Measurements from ENCODE around the gene ATPAF1.
"Not testable (repeated sequence)": the region's sequence is repeated elsewhere in the genome, so short reads cannot be mapped to it uniquely, and the experiment has no call there.

ATPAF1 gene

DNA sequence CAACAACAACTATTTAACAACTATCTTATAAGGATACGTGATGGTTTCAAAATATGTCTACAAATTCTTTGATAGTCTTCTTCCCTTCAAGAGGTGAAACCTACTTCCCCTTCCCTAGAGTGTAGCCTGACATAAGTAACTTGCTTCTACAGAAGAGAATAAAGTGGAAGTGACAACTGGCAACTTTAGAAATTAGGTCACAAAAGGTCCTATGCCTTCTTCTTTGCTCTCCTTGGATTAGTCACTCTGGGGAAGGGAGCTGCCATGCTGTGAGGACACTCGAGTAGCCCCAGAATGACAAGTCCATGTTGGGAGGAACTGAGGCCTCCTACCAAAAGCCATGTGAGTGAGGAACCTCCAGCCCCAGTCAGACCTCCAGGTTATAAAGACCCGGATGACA, 31.5 kb upstream of the ATPAF1 start:
- no peak for DNase-seq (ENCODE audit: low read depth)
- TF ChIP-seq CTCF (IDR thresholded peaks at IDR 0.05; ENCODE audit: low read depth, low read length, missing control alignments) = no peak
- H3K4me3 ChIP-seq (ENCODE audit: low read depth, low read length) = no peak overlapping the region

DNA sequence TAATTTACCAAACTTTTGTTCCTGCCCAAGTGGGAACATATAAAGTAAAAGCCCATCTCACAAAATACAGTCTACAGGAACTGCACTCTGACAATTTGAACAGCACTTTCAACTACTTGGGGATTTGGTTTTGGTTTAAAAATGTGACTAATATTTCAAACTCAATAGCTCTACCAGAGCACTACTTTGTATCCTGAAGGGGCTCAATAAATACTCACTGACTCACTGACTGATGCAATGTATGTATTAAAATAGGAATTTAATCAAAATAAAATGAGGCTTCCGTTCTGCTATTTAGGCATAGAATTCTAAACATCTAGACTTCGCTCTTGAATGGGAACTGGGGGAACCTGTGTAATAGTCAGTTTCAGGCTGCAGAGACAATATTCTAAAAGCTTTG, 28.9 kb upstream of the ATPAF1 start:
- no peak for DNase-seq (ENCODE audit: low read depth)
- H3K4me3 ChIP-seq (ENCODE audit: low read depth, low read length) = no peak overlapping the region
- TF ChIP-seq CTCF (IDR thresholded peaks at IDR 0.05; ENCODE audit: low read depth, low read length, missing control alignments) = no peak

GRCh38 chr1:46694676-46695075, 26.5 kb upstream of the ATPAF1 start:
- not testable (repeated sequence) for DNase-seq (ENCODE audit: low read depth); H3K4me3 ChIP-seq (ENCODE audit: low read depth, low read length)

DNA sequence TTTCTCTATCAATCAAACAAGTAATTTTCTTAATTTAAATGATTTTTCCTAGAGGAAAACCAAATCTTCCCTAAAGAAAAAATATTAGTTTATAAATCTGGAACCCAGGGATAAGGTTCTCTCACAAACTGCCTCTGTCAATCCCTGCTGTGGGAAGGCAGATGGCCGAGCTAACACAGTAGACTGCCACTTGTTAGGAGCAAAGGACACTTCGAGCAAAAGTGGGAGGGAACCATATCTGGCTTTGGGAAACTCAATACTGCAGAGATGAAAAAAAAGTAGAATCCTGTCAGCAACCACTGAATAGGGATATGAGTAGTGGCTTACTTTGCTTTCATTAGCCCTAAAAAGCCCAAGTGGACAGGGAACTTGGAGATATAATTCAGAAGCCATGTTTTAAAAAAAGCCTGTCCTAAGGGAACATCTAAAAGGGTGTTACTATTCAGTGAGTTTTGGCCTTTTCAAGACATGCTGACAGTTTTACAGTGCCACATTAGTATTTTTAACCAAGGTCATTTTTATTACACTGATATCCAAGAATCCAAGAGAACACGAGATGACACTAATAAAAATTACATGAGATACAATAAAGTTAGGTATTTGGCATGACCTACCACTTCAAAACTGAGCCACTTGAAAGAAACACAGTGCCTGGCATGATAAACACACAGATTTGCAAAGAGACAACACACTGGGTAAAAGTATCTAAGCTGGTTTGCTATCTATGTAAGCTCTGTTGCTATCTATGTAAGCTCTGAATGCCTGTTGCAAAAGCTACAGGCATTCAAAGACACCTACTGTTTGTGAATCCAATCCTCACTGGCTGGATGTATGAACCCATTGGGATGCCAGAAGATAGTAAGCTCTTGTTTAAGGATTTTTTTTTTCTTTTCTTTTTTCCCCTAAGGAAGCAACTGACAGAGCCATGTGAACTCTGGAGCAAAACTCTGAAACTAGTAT, 24.9 kb upstream of the ATPAF1 start:
- no peak for TF ChIP-seq CTCF (IDR thresholded peaks at IDR 0.05; ENCODE audit: low read depth, low read length, missing control alignments)
- H3K4me3 ChIP-seq (ENCODE audit: low read depth, low read length) = no peak overlapping the region

DNA sequence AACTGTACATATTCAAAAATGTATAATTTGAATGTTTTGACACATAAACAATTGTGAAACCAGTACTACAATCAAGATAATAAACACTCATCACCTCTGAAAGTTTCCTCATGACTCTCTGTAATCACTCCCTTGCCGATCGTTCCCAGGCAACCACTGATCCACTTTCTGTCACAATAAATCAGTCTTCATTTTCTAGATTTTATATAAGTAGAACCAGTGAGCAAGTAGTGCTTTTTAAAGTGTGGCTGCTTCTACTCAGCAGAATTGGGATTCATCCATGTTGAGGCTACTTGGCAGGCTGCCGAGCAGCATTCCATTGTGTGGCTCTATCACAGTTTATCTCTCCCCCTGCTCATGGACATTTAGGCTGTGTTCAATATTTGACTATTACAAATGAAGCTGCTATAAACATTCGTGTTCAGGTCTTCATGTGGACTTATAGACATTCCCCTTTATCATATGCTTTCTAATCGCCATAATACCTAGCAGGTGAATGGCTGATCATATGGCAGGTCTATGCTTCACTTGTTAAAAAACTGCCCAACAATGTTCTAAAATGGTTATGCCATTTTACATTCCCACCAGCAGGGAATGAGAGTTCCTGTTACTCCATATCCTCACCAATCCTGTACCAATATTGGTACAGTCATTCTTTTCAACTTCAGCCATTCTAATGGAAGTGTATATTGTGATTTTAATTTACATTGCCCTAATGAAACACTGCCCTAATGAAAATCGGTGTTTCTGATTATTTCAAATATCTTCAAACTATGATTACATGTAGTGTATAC, 24.0 kb upstream of the ATPAF1 start:
- DNase-seq (ENCODE audit: low read depth) = no peak
- no peak for TF ChIP-seq CTCF (IDR thresholded peaks at IDR 0.05; ENCODE audit: low read depth, low read length, missing control alignments)
- H3K4me3 ChIP-seq (ENCODE audit: low read depth, low read length) = no peak overlapping the region

More for the DNA sequence above, 24.9 kb upstream of the ATPAF1 start:
- no peak for DNase-seq (ENCODE audit: low read depth)

DNA sequence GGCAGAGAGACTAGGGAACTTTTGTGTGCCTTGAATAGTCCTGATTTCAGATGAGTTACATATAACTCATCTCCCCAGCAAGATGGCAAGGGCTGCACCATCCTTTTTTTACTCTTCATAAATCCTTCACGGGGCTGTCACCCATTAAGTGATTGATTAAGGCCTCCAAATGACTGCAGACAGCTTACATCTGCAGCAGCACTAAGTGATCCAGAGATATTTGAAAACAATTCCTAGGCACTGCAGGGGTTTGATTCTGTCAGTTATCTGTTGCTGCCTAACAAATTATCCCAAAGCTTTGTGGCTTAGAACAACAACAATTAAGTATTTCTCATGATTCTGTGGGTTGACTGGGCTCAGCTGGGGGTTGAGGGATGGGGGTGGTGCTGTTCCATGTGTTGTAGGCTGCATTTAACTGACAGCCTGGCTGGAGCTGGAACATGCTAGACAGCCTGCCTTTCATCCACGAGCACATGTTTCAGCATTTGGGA, 22.8 kb upstream of the ATPAF1 start:
- no peak for DNase-seq (ENCODE audit: low read depth)
- H3K4me3 ChIP-seq (ENCODE audit: low read depth, low read length) = no peak overlapping the region
- no peak for TF ChIP-seq CTCF (IDR thresholded peaks at IDR 0.05; ENCODE audit: low read depth, low read length, missing control alignments)

- H3K4me3 ChIP-seq (ENCODE audit: low read depth, low read length) = no peak overlapping the region
- no peak for DNase-seq (ENCODE audit: low read depth)
- TF ChIP-seq CTCF (IDR thresholded peaks at IDR 0.05; ENCODE audit: low read depth, low read length, missing control alignments) = no peak
These were observed 21.7 kb upstream of the ATPAF1 start for GRCh38 chr1:46689897-46690296.
